DMS53 treated with DMSO at 0.1 percent for 48 hours (cell line): Measurements from ENCODE around the gene TTLL3.
A peak's percentile ranks its signal among the peaks of the same experiment; 100 is the strongest.
"Not testable (repeated sequence)": the region's sequence is repeated elsewhere in the genome, so short reads cannot be mapped to it uniquely, and the experiment has no call there.

Experiments used
- DNase-seq: peaks from one replicate; lab custom pipeline; 2025; ENCODE audit not compliant: unreplicated experiment; lab: John Stamatoyannopoulos, UW

The TTLL3 gene

DNA sequence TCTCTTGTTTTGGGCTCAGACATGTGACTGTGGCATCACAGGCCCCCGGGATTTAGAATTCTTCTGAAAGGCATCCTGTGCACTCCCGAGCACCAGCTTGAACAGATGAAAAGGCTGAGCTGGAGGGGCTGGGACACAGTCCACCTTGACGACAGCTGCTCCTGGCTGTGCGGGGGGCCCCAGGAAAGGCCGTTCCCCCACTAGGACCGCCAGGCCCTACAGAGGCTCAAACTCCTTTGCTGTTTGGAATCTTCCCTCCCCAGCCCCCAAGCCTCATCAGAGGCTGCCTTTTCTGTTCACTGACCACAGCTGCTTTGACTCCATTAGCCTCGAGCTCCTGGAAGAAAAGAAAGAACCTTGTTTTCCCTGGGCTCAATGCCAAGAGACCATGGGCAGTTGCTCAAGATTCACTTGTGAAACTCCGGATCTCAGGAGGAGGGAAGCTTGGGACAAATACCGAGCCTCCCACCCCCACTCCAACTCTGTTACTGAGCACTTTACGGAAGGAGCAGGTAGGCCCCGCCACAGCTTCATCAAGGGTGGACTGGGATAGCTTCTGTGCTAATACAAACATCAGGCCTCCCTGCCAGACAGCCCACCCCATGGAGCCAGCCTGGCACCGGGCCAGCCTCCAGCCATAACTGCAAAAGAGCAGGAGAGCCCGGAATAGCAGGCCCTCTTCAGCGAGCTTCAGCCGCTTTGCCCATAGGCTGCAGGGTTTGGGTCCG is 54.3 kb downstream of the TTLL3 start:
- DNase-seq = no peak

DNA sequence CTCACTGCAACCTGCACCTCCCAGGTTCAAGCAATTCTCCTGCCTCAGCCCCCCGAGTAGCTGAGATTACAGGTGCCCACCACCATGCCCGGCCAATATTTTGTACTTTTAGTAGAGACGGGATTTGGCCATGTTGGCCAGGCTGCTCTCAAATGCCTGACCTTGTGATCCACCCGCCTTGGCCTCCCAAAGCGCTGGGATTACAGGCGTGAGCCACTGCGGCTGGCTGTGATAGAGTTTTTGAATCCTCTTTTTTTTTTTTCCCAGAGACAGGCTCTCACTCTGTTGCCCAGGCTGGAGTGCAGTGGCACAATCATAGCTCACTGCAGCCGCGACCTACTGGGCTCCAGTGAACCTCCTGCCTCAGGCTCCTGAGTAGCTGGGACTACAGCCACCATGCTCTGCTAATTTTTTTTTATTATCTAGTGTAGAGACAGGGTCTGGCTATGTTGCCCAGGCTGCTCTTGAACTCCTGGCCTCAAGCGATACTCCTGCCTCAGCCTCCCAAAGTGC is 55.1 kb downstream of the TTLL3 start:
- not testable (repeated sequence) for DNase-seq

- DNase-seq = no peak
These were observed 56.6 kb downstream of the TTLL3 start for GRCh38 chr3:9866639-9867038.

DNA sequence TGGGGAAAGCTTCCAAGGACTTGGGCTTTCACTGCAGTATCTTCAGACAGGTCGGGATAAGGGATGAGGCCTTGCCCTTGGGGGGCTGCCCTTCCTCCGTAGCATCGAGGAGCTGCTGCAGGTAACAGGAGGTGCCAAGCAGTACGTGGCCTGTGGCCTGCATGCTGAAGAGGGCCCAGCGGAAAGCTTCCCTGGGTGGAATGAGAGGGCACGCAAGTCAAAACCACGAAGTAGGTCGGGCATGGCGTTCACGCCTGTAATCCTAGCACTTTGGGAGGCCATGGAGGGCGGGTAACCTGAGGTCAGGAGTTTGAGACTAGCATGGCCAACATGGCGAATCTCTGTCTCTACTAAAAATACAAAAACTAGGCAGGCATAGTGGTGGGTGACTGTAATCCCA is 57.0 kb downstream of the TTLL3 start:
- no peak for DNase-seq

DNA sequence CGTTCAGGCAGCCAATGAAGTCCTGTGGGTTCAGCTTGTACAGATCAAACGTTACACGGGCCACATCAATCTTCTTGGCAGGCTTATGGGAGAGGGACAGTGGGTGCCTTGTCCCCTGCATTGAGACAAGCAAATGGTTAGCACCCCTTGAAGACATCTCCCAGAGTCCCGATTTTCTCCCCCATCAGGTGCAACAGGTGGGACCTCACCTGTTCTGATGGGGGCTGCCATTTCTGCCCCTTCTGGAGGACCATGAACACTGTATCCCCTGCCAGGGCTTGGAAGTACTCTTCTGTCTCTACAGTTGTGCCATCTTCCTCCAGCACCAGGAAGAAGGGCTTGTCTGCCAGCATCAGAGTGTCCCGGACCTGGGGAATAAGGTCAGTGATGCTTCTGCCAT is 59.9 kb downstream of the TTLL3 start:
- DNase-seq = no peak

DNA sequence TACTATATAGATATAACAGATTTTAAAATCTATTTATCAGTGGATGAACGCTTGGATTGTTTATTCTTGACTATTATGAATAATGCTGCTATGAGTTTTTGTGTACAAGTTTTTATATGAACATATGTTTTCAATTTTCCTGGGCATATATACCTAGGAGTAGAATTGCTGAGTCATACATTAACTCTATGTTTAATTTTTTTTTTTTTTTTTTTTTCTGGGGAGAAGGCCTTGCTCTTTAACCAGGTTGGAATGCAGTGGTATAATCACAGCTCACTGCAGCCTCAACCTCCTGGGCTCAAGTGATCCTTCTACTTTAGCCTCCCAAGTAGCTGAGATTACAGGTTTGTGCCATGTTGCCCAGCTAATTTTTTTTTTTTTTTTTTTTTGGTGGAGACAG is 60.9 kb downstream of the TTLL3 start:
- no peak for DNase-seq

GRCh38 chr3:9872067-9872466 is 62.0 kb downstream of the TTLL3 start:
- not testable (repeated sequence) for DNase-seq

DNA sequence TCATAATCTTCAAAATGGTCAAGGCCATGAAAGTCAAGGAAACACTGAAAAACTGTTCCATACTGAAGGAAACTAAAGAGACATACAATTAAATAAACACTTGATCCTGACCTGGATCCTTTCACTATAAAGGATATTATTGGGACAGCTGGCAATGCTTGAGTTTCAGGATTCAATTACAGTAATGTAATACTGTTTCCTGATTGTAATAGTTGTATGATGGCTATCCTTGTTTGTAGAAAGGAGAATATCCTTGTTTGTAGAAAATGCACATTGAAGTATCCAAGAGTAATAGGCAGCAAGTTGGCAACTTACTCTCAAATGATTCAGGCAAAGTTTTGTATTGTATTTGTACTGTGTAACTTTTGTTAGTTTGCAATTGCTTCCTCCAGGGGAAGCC is 65.4 kb downstream of the TTLL3 start:
- peak; percentile 43 for DNase-seq

GRCh38 chr3:9876255-9876654 is 66.2 kb downstream of the TTLL3 start:
- not testable (repeated sequence) for DNase-seq

DNA sequence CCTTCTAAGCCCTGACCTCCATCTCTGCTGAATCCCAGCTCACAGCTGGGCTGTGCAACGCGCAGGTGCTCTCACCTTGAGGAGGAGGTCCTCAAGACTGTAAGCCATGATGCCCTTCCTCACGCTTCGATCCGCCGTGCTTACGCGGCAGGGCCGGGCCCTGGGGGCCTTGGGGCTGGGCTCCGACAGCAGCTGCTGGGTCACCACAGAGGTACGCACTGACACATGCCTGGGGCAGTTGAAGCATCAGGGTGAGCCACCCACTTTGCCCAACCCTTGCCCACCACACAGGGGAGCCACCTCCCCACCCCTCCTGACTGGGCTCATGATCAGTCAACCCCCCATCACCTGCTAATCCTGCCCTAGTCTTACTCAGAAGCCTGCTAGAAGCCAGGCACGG is 66.9 kb downstream of the TTLL3 start:
- DNase-seq = no peak

- DNase-seq = no peak
These were observed 68.6 kb downstream of the TTLL3 start for GRCh38 chr3:9878700-9879099.

- DNase-seq = no peak
These were observed 69.9 kb downstream of the TTLL3 start, which contains the start of gene CIDEC for GRCh38 chr3:9879830-9880549. TSS of gene CIDEC (minus strand) at chr3:9880253. CDS start at chr3:9878486, 1,767 bp downstream.

DNA sequence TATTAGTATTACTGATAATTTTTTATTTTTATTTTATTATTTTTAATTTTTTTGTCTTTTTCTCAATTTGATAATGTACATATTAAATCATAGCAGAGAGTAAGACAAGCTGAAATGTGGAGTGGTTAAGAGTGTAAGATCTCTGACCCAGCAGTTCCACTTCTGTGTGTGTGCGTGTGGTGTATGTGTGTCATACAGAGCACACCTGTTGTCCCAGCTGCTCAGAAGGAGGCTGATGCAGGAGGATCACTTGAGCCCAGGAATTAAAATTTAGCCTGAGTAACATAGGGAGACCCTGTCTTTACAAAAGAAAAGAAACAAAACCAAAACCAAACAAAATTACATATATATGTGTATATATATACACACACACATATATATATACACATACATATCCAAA is 71.4 kb downstream of the TTLL3 start:
- no peak for DNase-seq

DNA sequence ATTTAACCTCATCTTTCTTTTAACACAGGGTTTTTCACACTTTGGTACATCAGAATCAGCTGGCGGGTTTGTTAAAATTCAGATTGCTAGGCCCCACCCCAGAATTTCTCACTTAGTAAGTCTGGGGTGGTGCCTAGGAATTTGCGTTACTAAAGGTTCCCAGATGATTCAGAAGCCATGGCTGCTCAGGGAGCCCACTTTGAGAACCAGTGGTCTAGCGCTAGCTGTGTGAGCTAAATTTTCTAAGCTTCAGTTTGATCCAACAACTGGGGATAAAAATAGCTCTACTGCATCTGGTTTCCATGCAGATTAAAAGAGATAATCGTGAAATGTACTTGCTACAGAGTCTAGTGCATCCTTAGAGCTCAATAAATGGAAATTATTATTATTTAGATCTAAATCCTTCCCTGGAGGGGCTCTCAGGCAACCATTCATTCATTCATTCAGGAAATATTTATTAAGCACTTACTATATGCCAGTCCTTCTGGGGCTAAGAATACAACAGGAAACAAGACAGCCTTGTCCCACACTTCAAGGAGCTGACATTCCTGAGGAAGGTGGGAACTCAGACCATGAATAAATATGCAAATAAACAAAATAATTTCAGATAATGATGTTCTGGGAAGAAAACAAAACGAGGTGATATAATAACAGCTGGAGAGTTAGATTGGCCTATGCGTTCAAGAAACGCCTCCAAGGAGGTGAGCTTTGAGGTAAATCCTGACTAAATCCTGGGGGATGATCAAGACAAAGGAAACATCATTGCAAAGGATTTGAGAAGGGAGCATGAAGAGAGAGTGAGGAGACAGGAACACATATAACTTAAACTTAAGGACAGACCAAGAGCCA is 73.9 kb downstream of the TTLL3 start:
- no peak for DNase-seq

DNA sequence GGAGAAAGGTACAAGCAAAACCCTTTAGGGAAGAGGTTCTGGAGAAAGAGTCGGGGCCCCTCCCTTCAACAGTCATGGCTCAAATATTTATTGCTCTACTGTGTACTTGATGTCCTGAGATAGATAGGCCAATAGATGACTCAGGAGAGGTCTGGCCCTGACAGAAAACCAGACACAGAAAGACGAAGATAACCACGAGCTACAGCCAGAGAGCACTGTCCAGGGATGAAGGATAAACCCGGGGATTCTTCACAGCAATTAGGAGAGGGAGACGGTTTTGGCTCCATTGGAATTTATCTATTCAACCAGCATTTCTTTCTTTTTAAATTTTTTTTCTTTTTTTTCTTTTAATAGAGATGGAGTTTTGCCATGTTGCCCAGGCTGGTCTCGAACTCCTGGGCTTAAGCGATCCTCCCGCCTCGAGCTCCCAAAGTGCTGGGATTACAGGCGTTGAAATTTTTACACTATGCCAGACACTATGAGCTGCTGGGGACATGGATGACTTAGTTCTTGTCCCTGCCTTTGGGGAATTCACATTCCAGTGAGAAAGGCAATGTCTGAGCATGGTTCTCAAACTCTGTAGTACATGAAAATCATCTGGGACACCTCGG is 74.6 kb downstream of the TTLL3 start:
- DNase-seq = no peak
